Raji (cell line): ENCODE data around the gene KIAA0586.

Experiments used
- POLR2A ChIP-seq: IDR thresholded peaks from 2 replicates; pipeline ENCODE4 v1.6.1; 2011; ENCODE audit warnings: low read depth, low read length, control low read depth; ENCODE audit not compliant: insufficient read depth

The KIAA0586 gene

GRCh38 chr14:58501214-58501816 lies 73.8 kb downstream of the KIAA0586 start:
- no peak for TF ChIP-seq POLR2A

- no peak for TF ChIP-seq POLR2A
These were observed 85.8 kb downstream of the KIAA0586 start for GRCh38 chr14:58513272-58513671.

- TF ChIP-seq POLR2A = no peak
These were observed 90.1 kb downstream of the KIAA0586 start for GRCh38 chr14:58517592-58517991.

- no peak for TF ChIP-seq POLR2A
These were observed 105.9 kb downstream of the KIAA0586 start for GRCh38 chr14:58533446-58533845.

- no peak for TF ChIP-seq POLR2A
These were observed 107.5 kb downstream of the KIAA0586 start for GRCh38 chr14:58535044-58535443.

GRCh38 chr14:58537004-58537403 lies 109.5 kb downstream of the KIAA0586 start:
- no peak for TF ChIP-seq POLR2A

- no peak for TF ChIP-seq POLR2A
These were observed 113.5 kb downstream of the KIAA0586 start for GRCh38 chr14:58540749-58541632.

- TF ChIP-seq POLR2A = no peak
These were observed 114.1 kb downstream of the KIAA0586 start for GRCh38 chr14:58541633-58542022.

GRCh38 chr14:58543253-58543652 lies 115.7 kb downstream of the KIAA0586 start:
- TF ChIP-seq POLR2A = no peak

GRCh38 chr14:58547649-58548048 lies 120.1 kb downstream of the KIAA0586 start:
- no peak for TF ChIP-seq POLR2A

GRCh38 chr14:58549105-58549757 lies 121.7 kb downstream of the KIAA0586 start:
- TF ChIP-seq POLR2A = no peak

GRCh38 chr14:58553959-58554358 lies 126.4 kb downstream of the KIAA0586 start:
- no peak for TF ChIP-seq POLR2A

GRCh38 chr14:58555647-58556046 lies 128.1 kb downstream of the KIAA0586 start:
- no peak for TF ChIP-seq POLR2A

GRCh38 chr14:58557242-58557641 lies 129.7 kb downstream of the KIAA0586 start:
- TF ChIP-seq POLR2A = no peak

GRCh38 chr14:58560208-58560607 lies 132.7 kb downstream of the KIAA0586 start:
- TF ChIP-seq POLR2A = no peak

- TF ChIP-seq POLR2A = no peak
These were observed 134.6 kb downstream of the KIAA0586 start for GRCh38 chr14:58562141-58562540.

- TF ChIP-seq POLR2A = no peak
These were observed 136.5 kb downstream of the KIAA0586 start for GRCh38 chr14:58563978-58564377.

- TF ChIP-seq POLR2A = no peak
These were observed 138.3 kb downstream of the KIAA0586 start for GRCh38 chr14:58565832-58566231.
